NCI-H2107 (cell line): ENCODE data around the gene TBC1D22A.

Source experiments
- DNase-seq: peaks from one replicate; lab custom pipeline; 2025; lab: John Stamatoyannopoulos, UW

TBC1D22A gene

DNA sequence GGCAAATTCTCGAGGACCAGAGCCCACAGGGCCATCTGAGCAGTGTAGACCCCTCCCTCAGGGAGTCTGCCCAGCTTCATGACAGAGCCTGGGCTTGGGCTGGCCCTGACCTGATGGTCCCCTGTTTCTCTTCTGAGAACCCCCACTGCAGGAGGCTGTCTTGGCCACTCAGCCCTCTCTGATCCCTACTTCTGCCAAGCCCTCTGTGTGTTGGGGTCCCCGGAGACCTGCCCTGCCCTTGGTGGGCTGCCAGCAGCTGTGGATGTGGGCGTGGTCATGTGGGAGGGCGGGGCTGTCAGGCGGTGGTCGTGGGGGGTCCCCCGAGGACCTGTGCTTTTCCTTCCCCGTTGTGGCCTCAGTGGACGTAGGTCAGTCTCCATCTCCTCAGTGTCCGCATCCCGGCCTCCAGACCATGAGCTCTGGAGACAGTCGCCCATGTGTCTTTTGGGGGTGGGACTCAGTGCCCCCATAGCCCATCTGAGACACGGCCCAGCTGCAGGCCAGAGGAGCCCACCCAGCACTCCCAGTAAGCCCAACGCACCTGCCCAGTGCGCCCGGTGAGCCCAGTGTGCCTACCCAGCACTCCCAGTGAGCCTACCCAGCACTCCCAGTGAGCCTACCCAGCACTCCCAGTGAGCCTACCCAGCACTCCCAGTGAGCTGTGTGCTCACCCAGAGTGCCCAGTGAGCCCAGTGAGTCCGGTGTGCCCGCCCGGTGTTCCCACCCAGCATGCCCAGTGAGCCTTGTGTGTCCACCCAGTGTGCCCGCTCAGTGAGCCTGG, 409.2 kb downstream of the TBC1D22A start:
- DNase-seq: no peak

DNA sequence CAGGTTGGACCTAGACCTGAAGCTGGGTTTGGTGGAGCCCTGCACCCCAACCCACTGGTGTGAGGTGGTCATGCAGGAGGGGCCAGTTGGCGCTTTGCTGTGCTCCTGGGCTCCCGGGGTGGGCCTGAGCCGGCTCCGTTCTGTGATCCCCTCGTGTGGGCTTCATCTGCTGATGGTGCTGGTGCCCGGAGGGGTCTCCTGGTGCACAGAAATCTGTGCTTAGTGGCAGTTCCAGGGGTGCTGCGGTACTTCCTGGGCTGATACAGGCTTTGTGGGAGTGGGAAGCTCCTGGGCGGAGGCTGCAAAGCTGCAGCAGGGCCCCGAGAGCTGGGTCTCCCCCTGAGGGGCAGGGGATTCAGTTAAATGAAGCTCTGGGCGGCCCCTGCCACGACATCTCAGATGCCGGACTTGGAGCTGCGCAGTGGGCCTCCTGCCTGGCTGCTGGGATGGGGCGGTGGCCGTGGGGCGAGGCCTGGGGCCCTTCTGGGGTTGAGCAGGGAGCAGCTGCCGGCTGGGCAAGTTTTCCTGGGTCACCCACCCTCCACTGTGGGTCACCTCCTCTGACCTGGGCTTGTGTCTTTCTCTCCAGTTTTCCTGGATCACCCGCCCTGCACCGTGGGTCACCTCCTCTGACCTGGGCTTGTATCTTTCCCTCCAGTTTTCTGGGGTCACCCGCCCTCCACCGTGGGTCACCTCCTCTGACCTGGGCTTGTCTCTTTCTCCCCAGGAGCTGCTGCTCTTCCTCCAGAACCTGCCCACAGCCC, 410.5 kb downstream of the TBC1D22A start:
- no peak for DNase-seq

DNA sequence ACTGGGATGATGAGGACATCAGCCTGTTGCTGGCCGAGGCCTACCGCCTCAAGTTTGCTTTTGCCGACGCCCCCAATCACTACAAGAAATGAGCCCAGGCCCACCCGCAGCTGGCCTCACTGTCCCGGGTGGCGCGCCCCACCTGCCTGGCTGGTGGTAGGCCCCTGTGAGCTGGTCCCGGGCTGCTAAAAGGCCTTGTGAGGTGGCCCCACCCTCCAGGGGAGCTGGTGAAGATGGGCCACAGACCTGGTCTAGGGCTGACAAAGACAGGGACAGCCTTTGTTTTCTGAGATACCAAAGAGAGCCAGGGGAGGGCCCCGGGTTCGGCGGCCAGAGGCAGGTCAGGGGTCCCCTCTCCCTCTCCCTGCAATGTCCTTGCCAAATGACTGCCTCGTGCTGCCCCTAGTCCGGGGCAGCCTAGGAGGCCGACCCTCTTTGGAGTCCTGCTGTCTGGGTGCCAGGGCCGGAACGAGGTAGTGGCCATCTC, 411.1 kb downstream of the TBC1D22A start:
- DNase-seq: no peak

DNA sequence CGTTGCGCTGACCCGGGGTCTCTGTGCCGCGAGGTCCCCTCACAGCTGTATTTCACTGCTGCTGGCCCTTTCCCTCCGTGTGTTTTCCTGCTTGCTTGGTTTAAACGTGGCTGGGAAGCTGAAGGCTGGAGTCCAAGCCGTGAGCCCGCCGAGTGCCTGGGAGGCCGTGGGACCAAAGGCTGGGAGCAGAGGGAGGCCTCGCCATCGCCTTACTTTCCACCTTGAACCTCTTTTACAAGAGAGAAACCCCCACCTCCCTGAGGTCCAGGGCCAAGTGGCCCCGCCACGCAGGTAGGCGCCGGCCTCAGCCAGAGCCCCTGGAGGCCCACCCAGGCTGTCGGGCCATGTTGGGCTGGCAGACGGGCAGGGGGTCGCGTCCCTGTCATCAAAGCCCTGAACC, 411.6 kb downstream of the TBC1D22A start:
- DNase-seq: no peak

DNA sequence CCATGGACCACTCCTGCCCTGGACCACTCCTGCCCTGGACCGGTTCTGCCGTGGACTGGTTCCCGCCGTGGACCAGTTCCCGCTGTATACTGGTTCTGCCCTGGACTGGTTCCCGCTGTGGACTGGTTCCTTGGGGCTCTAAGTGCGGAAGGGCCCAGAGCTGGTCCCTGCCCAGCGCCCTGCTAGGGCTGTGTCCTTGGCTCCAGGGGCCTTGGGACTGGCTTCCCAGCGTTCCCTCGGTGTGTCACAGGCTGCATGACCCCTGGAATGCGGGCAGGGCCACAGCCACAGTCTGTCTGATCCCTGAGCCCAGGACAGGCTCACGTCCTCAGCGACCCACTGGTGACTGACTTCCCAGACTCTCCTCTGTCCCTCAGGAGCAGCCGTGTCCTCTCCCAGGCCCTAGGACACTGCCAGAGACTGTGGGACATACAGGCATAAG, 412.2 kb downstream of the TBC1D22A start:
- no peak for DNase-seq

DNA sequence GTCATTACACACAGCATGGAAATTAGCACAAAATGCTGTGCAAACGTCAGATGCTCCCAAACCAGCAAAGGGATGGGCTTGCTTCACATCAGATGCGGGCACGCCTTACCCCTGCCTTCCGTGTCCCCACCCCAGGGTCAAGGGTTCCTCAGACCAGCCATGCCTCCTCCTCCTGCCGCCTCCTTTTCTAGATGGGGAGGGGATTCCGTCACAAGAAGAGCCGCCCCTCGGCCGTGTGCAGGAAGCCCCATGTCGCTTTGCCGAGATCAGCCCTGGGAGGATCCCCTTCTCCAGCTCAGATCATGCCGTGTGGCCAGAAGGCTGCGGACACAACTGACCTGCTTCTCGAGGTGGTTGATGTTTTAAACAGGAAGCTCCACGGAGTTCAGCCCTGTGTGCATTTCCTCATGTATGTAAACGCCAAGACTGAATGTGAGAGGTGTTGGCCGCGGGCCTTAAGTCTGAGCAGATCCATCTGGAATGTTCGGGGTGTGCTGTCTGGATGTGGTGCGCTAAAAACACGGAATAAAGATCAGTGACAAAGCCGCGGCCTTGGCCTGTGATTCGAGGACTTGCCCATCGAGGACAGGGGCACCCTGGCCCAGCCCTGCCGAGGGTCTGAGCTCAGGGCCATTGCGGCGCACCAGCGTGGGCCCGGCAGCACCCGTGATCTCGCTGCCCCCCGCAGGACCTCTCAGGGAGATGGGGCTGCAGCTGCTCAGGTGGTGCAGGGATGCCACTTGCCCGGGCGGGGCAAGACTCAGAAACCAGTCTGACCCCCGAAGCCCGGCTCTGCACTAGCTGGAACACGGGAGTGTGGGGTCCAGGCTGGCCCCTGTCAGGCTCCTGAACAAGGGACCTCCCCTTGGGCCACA, 412.9 kb downstream of the TBC1D22A start:
- DNase-seq: no peak

DNA sequence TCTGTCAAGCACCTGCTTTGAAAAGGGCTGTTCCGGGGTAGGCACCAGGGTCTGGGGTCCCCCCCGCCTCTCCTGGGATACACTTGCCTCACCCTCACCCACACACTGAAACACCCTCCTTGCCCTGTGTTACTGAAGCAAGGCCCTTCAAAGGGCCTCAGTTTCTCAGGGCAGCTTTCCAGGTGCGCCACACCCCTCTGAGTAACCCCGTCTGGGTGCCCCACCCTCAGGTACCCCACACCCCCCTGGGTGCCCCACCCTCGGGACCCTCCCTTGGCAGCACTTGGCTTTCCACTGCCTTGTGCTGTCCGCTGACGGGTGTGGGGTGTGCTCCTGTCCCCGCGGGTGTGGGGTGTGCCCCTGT, 413.6 kb downstream of the TBC1D22A start:
- no peak for DNase-seq

DNA sequence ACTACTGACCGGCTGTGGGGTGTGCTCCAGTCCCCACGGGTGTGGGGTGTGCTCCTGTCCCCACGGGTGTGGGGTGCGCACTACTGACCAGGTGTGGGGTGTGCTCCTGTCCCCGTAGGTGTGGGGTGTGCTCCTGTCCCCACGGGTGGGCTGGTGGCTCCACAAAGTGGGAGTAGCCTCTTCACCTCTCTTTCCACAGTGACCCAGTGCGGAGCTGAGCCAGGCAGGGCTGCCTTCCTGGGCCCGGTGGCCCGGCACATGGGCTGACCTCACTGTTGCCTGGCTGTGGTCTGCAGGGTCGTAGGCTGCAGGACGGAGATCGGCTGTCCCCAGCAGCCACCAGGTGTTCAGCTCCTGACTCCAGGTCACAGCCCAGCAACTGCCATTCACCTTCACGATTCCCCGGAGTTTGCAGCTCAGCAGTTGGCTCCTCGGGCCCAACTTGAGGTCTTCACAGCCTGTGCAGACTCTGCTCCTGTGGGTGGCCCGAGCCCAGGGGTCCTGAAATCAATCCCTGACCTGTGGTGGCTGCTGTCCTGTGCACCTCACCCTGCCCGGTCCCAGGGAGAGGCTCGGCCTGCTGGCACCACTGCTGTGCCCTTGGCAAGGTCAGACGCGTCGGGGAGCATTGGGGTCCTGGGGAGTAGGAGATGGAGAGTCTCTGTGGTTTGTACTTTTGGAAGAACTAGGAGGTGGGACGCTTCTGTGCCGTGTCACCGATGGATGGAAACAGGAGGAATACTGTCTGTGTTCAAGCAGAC, 414.3 kb downstream of the TBC1D22A start:
- DNase-seq: no peak

DNA sequence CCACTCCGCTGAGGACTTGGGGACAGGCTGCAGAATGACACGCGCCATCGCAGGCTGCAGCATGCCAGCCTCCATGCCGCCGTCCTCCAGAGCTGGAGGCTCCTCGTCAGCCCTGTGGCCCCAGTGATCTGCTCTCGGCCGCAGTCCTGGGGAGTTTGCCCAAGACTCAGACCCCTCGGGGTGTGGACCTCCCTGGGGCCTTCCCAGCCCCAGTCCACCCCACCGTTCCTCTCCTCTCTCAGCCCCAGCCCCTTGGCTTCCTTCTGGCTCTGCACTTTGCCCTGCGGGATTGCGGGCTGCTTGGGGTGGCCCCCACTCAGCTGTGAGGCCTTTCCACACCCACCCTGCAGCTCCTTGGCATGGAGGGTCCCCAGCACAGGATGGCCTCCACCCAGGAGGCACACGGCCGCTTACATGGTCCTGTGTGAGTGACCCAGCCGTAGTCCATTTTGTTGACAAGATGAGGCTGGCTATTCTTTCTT, 414.9 kb downstream of the TBC1D22A start:
- no peak for DNase-seq

DNA sequence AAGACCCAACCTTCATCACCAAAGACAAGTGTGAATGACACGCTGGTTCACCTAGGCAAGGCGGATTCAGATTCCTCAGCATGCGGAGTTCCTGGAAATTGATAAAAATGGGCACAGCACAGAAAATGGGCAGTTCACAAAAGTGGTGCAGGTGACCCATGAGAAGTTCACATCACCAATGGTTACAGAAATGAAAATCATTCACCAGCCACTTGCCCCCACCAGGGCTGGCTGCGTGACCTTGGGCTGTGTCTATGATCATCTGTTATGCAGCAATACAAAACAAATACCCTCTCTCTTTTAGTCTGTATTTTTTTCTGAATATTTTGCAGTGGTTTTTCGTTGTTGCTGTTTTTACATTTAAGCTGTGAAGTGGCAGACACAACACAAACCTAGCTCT, 415.9 kb downstream of the TBC1D22A start:
- DNase-seq: no peak

DNA sequence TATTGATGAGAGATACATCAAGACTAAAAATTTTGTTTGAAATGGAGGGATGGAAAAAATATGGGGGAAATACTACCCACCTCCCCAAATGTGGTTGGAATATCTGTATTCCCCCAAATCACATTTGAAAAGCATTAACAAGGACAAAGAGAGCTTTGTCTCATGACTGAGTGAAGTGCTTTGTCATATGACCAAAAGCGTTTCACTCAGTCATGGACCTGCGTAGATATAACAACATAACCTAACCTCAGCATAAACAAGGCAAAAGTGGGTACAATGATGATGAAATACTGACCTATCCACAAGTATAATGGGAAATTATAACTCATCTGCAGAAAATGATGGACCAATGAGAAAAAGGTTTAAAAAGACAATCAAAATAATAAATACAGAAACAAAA, 418.3 kb downstream of the TBC1D22A start:
- DNase-seq: no peak

DNA sequence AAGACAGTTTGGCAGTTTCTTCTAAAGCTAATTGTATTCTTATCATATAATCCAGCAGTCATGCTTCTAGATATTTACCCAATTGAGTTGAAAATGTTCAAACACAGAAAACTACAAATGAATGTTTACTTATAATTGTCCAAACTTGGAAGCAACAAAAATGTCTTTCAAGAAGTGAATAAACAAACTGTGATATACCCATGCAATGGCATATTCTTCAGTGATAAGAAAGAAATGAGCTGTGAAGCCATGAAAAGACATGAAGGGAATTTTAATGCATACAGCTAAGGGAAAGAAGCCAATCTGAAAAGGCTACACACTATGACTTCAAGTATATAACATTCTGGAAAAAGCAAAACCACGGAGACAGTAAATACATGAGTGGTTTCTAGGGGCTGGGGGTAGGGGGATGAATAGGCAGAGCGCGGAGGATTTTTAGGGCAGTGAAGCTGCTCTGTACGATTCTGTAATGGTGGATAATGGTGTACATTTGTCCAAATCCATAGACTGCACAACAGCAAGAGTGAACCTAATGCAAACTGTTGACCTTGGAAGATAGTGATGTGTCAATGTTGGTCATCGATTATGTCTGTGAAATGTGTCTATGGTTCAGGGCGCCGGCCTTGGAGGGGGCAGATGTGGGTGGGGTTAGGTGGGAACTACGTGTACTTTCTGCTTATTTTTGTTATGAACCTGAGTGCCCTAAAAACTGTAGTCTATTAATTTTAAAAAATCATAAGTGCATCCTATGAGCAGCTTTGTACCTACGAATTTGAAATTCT, 424.9 kb downstream of the TBC1D22A start:
- DNase-seq: no peak

DNA sequence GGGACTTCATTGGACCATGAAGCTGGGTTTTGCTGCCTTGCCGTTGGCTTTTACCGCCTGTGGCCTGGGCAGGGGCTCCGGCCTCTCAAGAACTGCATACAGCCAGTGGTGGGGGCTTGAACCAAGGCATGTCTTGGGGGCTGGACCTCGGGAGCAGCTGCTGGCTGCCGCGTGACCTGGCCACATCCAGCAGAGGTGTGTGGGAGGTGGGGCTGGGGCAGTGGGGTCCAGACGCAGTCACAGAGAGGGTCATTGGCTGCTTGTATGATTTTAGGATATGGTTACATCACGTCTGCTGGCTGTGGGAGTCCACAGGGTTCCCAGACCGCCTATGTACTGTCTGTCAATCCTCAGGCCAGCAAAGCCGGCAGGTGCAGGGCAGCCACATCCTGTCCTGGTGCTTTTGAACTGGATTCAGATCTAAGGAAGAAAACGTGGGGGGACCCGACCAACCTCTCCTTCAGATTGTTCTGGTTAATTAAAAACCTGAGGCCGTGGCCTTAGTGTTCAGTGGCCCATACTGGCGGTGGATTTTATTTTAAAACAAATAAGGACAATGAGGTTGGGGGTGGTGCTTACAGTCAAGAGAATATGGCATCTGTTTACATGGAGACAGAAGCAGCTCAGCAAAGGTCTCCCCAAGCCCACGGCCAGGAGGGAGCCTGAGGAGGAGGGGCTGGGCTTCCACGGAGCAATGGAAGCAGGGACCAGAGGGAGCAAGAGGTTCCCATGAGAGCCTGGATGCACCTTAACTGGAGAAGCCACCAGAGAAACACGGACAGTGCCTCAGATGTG, 426.0 kb downstream of the TBC1D22A start:
- DNase-seq: no peak

DNA sequence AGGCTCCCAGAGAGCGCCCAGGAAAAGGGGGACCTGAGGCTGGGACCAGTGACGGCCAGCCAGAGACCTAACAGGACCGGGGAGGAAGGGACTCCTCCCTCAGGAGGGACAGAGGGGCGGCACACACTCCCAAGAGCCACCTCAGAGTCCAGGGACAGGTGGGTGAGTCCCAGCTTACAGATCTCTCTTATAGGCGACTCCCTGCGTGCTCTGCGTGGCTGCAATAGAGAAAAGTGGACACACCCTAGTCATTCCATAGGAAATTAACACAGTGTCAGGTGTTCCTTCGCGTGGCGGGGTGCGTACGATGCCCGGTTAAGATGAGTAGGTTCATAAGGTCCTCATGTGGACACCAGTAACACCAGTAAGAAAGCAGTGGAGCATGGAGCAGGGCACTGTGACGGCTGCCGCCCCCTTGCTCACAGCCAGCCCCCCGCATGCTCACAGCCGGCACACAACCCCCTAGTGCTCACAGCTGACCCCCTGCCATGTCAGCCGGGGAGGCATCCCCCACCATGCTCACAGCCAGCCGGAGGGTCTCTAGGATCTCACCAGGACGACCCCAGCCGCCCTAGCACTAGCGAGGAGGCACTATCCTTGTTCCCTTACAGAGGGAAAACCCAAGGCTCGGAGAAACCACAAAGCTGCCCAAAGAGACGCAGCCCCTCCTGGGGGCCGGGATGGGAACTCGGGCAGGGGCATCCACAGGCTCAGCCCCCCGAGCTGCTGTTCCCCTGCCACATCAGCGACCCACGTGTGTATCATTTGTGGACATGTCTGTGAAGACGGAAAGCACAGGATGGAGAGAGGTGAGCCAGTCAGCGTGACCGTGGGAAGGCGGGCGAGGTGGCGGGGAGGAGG, 426.8 kb downstream of the TBC1D22A start:
- DNase-seq: no peak

DNA sequence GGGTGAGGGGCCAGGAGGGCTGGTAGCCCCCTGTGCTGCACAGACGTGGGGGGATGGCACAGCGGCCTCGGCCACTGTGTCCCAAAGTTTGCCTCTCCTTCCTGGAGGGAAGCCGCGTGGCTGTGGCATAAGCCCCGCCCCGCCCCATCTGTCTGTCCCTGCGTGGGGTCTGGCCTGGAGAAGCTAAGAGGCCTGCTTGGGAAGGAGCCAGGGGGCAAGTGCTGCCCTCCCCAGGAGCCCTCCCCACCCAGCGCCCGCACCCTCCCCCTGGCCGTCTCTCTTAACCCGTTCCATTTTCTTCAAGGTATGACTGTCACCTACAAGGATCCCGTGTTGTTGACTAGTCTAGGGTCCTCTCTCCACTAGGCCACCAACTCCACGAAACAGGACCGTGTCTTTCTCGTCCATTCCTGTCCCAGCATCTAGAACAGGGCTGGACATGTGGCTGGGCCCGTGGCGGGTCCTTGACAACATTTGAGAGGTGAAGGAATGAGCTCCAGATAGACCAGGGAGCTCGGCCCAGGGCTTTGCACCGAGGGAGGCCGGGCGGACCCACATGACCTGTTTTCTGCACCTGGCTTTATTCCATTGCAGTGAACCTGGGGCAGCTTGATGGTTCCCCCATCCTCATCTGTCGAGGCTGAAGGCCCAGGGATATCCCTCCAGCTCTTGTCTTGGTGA, 428.0 kb downstream of the TBC1D22A start:
- no peak for DNase-seq

DNA sequence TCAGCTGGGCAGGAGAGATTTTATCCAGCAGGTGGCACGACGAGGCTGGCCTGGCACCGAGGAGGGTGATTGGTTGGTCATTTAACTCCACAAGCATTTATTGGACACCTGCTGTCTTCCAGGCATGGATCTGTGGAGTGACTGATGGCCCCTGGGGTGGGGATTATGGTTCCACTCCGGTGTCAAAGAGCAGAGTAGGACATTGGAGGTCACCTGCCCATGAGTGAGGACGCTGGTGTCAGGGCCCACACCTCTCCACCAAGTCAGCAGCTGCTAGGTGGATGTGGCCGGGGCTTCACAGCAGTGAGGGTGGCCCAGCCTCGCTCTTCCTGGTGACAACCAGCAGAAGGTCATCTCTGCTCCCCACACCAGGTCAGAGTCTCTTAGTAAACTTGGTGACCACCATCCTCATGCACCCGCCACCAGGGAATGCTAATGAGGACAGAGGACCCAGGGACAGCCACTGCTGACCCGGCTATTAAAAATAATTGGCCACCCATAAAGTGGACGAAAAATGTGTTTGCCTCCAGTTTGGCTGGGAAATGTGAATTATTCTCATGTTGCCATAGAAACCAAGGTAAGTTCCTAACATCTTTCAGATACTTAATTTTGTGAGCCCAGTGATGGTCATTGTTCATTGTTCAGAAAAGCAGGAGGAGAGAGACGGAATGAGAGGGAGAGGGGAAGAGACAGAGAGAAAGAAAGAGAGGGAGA, 428.7 kb downstream of the TBC1D22A start:
- DNase-seq: no peak
